Stimulated activated CD8-positive, alpha-beta memory T cell treated with anti-CD3 and anti-CD28 coated beads, Interleukin-12 subunit alpha, Interleukin-12 subunit beta, amount 100 ng/mL, for 24 hours (primary cell): ENCODE results near the gene PYY.
"Not testable (repeated sequence)": the region's sequence is repeated elsewhere in the genome, so short reads cannot be mapped to it uniquely, and the experiment has no call there.

Source experiments
- DNase-seq: peaks from one replicate; pipeline ENCODE4 v3.0.0-alpha.2; 2020; ENCODE audit errors: extremely low read depth

Gene PYY

GRCh38 chr17:43945074-43945829 is 8.5 kb downstream of the PYY start:
- no peak for DNase-seq

- no peak for DNase-seq
Measured at GRCh38 chr17:43942051-43942685, 11.6 kb downstream of the PYY start, which contains the start of gene PPY. Gene PPY, minus strand, starts transcription at chr17:43942476. Its CDS starts 822 bp downstream, at chr17:43941654.

- DNase-seq, result no peak
Measured at GRCh38 chr17:43940630-43941029, 13.1 kb downstream of the PYY start.

GRCh38 chr17:43939886-43940285 is 13.9 kb downstream of the PYY start:
- DNase-seq, result no peak

GRCh38 chr17:43939452-43939851 is 14.3 kb downstream of the PYY start:
- not testable (repeated sequence) for DNase-seq

DNA sequence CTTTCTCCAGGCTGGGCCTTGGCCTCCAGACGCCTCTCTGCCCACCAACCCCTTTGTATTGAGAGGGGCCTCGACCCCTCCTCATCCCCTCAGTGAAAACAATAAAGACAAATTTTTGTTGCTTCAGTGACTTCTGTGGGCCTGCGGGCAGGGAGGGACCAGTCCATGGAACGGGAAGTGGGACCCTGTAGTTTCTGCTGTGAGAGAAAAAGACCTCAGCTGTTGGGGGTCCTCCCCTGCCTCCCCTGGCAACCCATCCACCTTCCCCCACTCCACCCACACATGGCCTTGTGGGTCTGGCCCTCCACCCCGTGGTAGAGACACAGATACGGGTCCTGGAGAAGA is 14.9 kb downstream of the PYY start:
- DNase-seq, result no peak

DNA sequence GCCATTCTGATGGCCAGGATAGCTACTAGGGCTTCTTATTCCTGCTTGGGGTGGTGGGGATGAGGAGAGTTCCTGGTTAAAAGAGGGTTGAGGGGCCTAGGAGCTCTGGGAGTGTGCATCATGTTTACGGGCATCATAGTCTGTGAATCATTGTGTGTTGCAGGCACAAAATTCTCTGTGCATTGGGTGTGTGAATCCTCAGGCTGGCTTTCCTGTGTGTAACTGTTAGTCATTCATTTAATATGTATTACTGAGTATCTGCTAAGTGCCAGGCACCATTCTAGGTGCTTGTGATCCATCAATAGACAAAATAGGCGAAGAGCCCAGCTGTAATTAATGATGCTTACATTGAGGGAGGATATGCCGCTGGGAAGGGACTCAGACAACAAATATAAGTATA is 17.3 kb downstream of the PYY start:
- no peak for DNase-seq

DNA sequence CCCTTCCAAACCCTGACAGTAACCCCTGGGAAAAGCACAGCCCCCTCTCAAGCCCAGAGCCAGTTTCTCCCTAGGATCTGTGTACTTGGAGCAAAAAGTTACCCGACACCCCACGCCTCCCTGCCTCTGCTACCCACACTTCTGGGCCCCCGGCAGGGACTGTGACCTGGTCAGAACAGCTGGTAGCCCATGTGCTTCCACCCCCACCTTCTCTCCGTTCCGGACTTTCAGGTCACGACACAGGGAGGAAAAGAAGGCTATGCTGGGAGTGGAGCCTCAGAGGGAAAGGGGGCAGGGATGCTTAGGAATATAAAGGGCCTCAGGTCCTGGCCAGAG is 17.8 kb downstream of the PYY start:
- DNase-seq, result no peak

GRCh38 chr17:43935204-43935925 is 18.4 kb downstream of the PYY start:
- DNase-seq, result no peak

GRCh38 chr17:43932923-43933322 is 20.8 kb downstream of the PYY start:
- DNase-seq, result no peak

DNA sequence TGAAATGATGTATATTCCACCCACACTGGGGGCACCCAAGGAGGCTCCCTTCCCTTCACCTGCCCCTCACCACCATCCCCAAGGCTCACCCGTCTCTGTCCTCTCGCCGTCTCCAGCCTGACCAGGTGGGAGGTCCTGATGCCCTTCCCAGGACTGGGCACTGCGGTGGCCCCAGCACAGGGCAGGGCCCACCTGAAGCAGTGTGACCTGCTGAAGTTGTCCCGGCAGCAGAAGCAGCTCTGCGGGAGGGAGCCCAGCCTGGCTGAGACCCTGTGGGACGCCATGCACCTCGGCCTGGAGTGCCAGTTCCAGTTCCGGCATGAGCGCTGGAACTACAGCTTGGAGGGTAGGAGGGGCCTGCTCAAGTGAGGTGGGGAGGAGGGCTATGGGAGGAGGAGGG is 21.4 kb downstream of the PYY start:
- DNase-seq, result no peak

GRCh38 chr17:43931062-43931571 is 22.6 kb downstream of the PYY start:
- no peak for DNase-seq

GRCh38 chr17:43928609-43929008 is 25.1 kb downstream of the PYY start:
- no peak for DNase-seq

DNA sequence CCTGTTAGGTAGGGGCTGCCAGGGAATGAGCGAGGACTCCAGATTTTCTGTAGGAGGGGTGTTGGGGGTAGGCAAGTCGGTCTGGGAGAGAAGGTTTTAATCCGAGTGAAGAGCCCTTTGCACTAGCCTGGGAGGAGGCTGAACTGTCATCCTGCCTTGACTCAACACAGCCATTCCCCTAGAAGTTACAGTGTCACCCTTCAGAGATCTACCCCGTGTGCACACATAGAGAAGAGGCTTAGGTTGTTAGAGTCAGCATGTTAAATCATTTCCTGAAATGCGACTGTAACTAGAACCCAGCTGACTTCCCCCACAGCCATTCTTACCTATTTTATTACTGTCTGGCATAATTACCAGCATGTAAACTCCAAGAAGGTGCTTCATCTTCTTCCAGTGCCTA is 25.8 kb downstream of the PYY start:
- DNase-seq, result not testable (repeated sequence)

GRCh38 chr17:43927060-43927864 is 26.5 kb downstream of the PYY start:
- no peak for DNase-seq

- DNase-seq, result no peak
Measured at GRCh38 chr17:43924558-43924957, 29.2 kb downstream of the PYY start.

GRCh38 chr17:43920500-43921095 is 33.1 kb downstream of the PYY start:
- no peak for DNase-seq

- no peak for DNase-seq
Measured at GRCh38 chr17:43918026-43918389, 35.7 kb downstream of the PYY start.

GRCh38 chr17:43917348-43918025 is 36.3 kb downstream of the PYY start:
- DNase-seq, result no peak

- no peak for DNase-seq
Measured at GRCh38 chr17:43917016-43917347, 36.8 kb downstream of the PYY start.

DNA sequence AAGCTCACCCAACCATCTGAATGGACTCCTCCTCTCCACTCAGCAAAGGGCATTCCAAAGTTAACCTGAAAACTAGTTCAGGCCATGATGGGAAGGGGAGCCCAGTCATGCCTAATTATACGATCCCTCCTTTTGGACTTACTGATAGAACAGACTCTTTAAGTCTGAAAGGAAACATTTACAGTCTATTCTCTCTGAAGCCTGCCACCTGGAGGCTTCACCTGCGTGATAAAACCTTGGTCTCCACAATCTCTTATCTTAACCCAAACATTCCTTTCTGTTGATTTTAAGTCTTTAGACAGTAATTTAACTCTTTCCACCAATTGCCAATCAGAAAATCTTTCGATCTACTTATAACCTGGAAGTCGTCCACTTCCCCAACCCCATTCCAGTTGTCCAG is 37.4 kb downstream of the PYY start:
- no peak for DNase-seq
